ENCODE measurements around the gene ZBTB7B. TPM values are rescaled to one million over a fixed set of nuclear protein-coding genes. Genes with fewer than 3 reads are reported as not detected.

ZBTB7B gene
- total RNA-seq, 4 donors from 2014 or later: 44.6 to 53.4 (median 49.5) TPM

DNA sequence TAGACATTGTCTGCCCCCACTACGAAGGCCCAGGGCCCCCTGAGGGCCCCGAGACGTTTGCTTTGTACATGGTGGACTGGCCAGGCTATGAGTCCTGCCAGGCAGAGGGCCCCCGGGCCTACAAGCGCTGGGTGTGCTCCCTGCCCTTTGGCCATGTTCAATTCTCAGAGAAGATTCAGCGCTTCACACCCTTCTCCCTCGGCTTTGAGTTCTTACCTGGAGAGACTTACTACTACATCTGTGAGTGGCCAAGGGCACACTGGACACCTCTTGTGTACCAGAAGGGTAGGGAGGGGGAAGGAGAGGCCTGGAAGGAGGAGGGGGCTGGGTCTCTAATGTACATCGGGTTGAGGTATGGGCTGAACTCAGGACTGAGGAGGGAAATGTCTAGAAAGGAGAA is 64.2 kb downstream of the ZBTB7B start:
- peaks cover 0 to 50% (median 31%) of the 10 kb centered on the region in 4 donors for H3K4me1 ChIP-seq
- no peaks in the 10 kb centered on the region for H3K27me3 ChIP-seq
- H3K36me3 ChIP-seq: peaks cover 0 to 14% (median 0%) of the 10 kb centered on the region in 3 donors
- H3K4me3 ChIP-seq: no peak overlapping the region
- H3K9me3 ChIP-seq: no peaks in the 10 kb centered on the region
- no peak overlapping the region for H3K27ac ChIP-seq
- no peak for TF ChIP-seq POLR2A (IDR thresholded peaks at IDR 0.05)
- no peak for TF ChIP-seq EP300 (IDR thresholded peaks at IDR 0.05)
- TF ChIP-seq, protein P1, sequence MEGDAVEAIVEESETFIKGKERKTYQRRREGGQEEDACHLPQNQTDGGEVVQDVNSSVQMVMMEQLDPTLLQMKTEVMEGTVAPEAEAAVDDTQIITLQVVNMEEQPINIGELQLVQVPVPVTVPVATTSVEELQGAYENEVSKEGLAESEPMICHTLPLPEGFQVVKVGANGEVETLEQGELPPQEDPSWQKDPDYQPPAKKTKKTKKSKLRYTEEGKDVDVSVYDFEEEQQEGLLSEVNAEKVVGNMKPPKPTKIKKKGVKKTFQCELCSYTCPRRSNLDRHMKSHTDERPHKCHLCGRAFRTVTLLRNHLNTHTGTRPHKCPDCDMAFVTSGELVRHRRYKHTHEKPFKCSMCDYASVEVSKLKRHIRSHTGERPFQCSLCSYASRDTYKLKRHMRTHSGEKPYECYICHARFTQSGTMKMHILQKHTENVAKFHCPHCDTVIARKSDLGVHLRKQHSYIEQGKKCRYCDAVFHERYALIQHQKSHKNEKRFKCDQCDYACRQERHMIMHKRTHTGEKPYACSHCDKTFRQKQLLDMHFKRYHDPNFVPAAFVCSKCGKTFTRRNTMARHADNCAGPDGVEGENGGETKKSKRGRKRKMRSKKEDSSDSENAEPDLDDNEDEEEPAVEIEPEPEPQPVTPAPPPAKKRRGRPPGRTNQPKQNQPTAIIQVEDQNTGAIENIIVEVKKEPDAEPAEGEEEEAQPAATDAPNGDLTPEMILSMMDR (IDR thresholded peaks at IDR 0.05): no peak
- 80 to 87% methylated on average over 8 of the region's 8 CpGs for WGBS, 2 donors
- DNase-seq (ENCODE audit: low spot score in 2 of 2): no peak

Small RNAs within 50 kb of the gene (small RNA-seq; reads per million reads assigned to genes)
- not detected for gene MIR4258

Other genes starting within 250 kb of the ZBTB7B start
- gene KCNN3, start 132.5 kb upstream of the ZBTB7B start, total RNA-seq: under 1 TPM; 0.21 to 0.78 (median 0.26) TPM
- 10 to 100 TPM in 3 of 4 donors, 1 to 10 TPM in 1; 9.0 to 19.8 (median 15.6) TPM for gene PMVK, start 66.1 kb upstream of the ZBTB7B start, total RNA-seq
- 100 to 1,000 TPM in 2 of 4 donors, 10 to 100 TPM in 2; 52.5 to 120 (median 97.9) TPM for gene PBXIP1, start 46.7 kb upstream of the ZBTB7B start, total RNA-seq
- gene PYGO2, start 41.0 kb upstream of the ZBTB7B start, total RNA-seq: 10 to 100 TPM; 18.6 to 24.3 (median 23.5) TPM
- gene SHC1, start 32.1 kb upstream of the ZBTB7B start, total RNA-seq: 100 to 1,000 TPM in 2 of 4 donors, 10 to 100 TPM in 2; 82.9 to 168 (median 101) TPM
- gene CKS1B, start 28.1 kb upstream of the ZBTB7B start, total RNA-seq: 10 to 100 TPM; 35.2 to 40.5 (median 37.3) TPM
- gene FLAD1, start 19.5 kb upstream of the ZBTB7B start, total RNA-seq: 10 to 100 TPM; 17.4 to 33.6 (median 23.6) TPM
- 1 to 10 TPM in 1 of 4 donors, not detected in 3; 1.5 TPM for gene LENEP, start 9.2 kb upstream of the ZBTB7B start, total RNA-seq
- 1 to 10 TPM in 3 of 4 donors, under 1 TPM in 1; 0.90 to 4.2 (median 1.7) TPM for gene DCST2, start 31.0 kb downstream of the ZBTB7B start, total RNA-seq
- gene DCST1, start 31.0 kb downstream of the ZBTB7B start, total RNA-seq: 1 to 10 TPM in 1 of 4 donors, under 1 TPM in 2, not detected in 1; 0.21 to 3.5 (median 0.90) TPM
- gene ADAM15, start 48.5 kb downstream of the ZBTB7B start, total RNA-seq: 100 to 1,000 TPM; 111 to 202 (median 168) TPM
- gene EFNA4, start 60.9 kb downstream of the ZBTB7B start, total RNA-seq: 1 to 10 TPM in 3 of 4 donors, under 1 TPM in 1; 0.87 to 4.2 (median 1.8) TPM
- 1 to 10 TPM in 2 of 4 donors, under 1 TPM in 1, not detected in 1; 0.63 to 1.2 (median 1.2) TPM for gene EFNA3, start 76.0 kb downstream of the ZBTB7B start, total RNA-seq
- 10 to 100 TPM; 27.4 to 41.4 (median 34.0) TPM for gene EFNA1, start 125.1 kb downstream of the ZBTB7B start, total RNA-seq
- gene SLC50A1, start 133.1 kb downstream of the ZBTB7B start, total RNA-seq: 10 to 100 TPM in 3 of 4 donors, 1 to 10 TPM in 1; 5.7 to 33.9 (median 14.9) TPM
- gene DPM3, start 137.7 kb downstream of the ZBTB7B start, total RNA-seq: 100 to 1,000 TPM in 2 of 4 donors, 10 to 100 TPM in 2; 74.7 to 115 (median 95.6) TPM
- 100 to 1,000 TPM; 102 to 167 (median 146) TPM for gene KRTCAP2, start 170.5 kb downstream of the ZBTB7B start, total RNA-seq
- gene TRIM46, start 171.0 kb downstream of the ZBTB7B start, total RNA-seq: 10 to 100 TPM in 2 of 4 donors, 1 to 10 TPM in 2; 6.0 to 20.4 (median 12.7) TPM
- 100 to 1,000 TPM in 1 of 4 donors, 10 to 100 TPM in 3; 33.9 to 119 (median 52.6) TPM for gene THBS3, start 205.1 kb downstream of the ZBTB7B start, total RNA-seq
- 10 to 100 TPM; 30.1 to 50.7 (median 35.3) TPM for gene MTX1, start 205.9 kb downstream of the ZBTB7B start, total RNA-seq

Measured in tibial nerve (tissue), 4 donors.